HepG2 (cell line): ENCODE data around the gene SNRNP35. TPM values are rescaled to one million over a fixed set of nuclear protein-coding genes. Genes with fewer than 3 reads are reported as not detected.
"Not testable (repeated sequence)": the region's sequence is repeated elsewhere in the genome, so short reads cannot be mapped to it uniquely, and the experiment has no call there.

Source experiments
- ATAC-seq: fragments of 200-7000 bp; cut with Tn5 transposase; 3 replicates; pipeline ENCODE4 v1.9.1; 2020; ENCODE audit warnings: mild to moderate bottlenecking, moderate library complexity
- BruUV-seq: library from RNA; stranded (reverse); fragments of 400-500 nt; replicated peaks from 2 replicates; lab custom pipeline; 2021; lab: Mats Ljungman, UMichigan
- CTCF ChIA-PET: fragments of 300-600 bp; formaldehyde crosslinking; extraction: SDS; loops from one replicate; lab custom pipeline; 2021; ENCODE audit warnings: low total read pairs, inconsistent platforms, low intra/inter-chr PET ratio; lab: Yijun Ruan, JAX
- POLR2A ChIA-PET: fragments of 350-600 bp; sonication (Branson Sonifier 250); formaldehyde crosslinking; loops from one replicate; lab custom pipeline; 2020; ENCODE audit warnings: antibody characterized with exemption, inconsistent platforms; lab: Yijun Ruan, JAX
- DNase-seq: peaks from one replicate; pipeline ENCODE4 v3.0.0-alpha.2; 2015; ENCODE audit warnings: low spot score
- FAIRE-seq: peaks from 3 replicates; lab custom pipeline; 2011; peaks lifted over from hg19 to GRCh38; lab: Jason Lieb, UNC
- H2AFZ ChIP-seq: one replicate; pipeline ENCODE4 v1.6.1; 2011; ENCODE audit warnings: low read length, inconsistent platforms
- H3K27ac ChIP-seq: fragments of 300-600 bp; 3 replicates; pipeline ENCODE4 v1.8.0; 2011; ENCODE audit warnings: mixed run types, mild to moderate bottlenecking, mixed read lengths, low read length, inconsistent platforms; ENCODE audit not compliant: insufficient read depth; ENCODE audit errors: extremely low read length
- H3K27me3 ChIP-seq, 2 experiments: fragments of 200-600 bp in 1 of 2; 2 replicates in 1 of 2; 3 replicates in 1 of 2; pipeline versions ENCODE4 v1.6.0 to v1.8.0; 2011; ENCODE audit warnings: low read length in 2 of 2, mild to moderate bottlenecking in 2 of 2, moderate library complexity in 2 of 2, inconsistent platforms in 1 of 2; ENCODE audit not compliant: insufficient read depth in 2 of 2, control insufficient read depth in 1 of 2
- H3K36me3 ChIP-seq, 2 experiments: fragments of 200-600 bp in 1 of 2; replicated peaks in 1 of 2; 2 replicates in 1 of 2; 3 replicates in 1 of 2; pipeline versions ENCODE4 v1.5.1 to v1.8.0; 2011; ENCODE audit warnings: low read length in 2 of 2, inconsistent platforms in 1 of 2; ENCODE audit not compliant: insufficient read depth in 2 of 2, control insufficient read depth in 1 of 2
- H3K4me1 ChIP-seq: 2 replicates; pipeline ENCODE4 v1.5.1; 2012; ENCODE audit warnings: low read length, inconsistent platforms; ENCODE audit not compliant: insufficient read depth
- H3K4me2 ChIP-seq: 2 replicates; pipeline ENCODE4 v1.6.0; 2011; ENCODE audit warnings: low read depth, low read length, inconsistent platforms
- H3K4me3 ChIP-seq, 3 experiments: fragments of 200-600 bp in 1 of 3; sonication (generic), shearing (Covaris generic) in 1 of 3; replicated peaks in 1 of 3; 2 replicates each; pipeline ENCODE4 v1.5.1; 2011 to 2016; ENCODE audit warnings: low read length in 3 of 3, inconsistent platforms in 2 of 3, low read depth in 2 of 3, mild to moderate bottlenecking in 2 of 3, control low read depth in 1 of 3, mixed read lengths in 1 of 3; ENCODE audit not compliant: insufficient read depth in 1 of 3
- H3K79me2 ChIP-seq: one replicate; pipeline ENCODE4 v1.6.1; 2011; ENCODE audit warnings: low read length, inconsistent platforms; ENCODE audit not compliant: insufficient read depth
- H3K9ac ChIP-seq: 2 replicates; pipeline ENCODE4 v1.6.0; 2011; ENCODE audit warnings: mild to moderate bottlenecking, low read depth, low read length, inconsistent platforms; ENCODE audit not compliant: insufficient read depth
- H3K9me3 ChIP-seq: 2 replicates; pipeline ENCODE4 v1.5.1; 2012; ENCODE audit warnings: mild to moderate bottlenecking, low read length
- H4K20me1 ChIP-seq: 2 replicates; pipeline ENCODE4 v1.6.0; 2011; ENCODE audit warnings: inconsistent platforms, mild to moderate bottlenecking, low read length, moderate library complexity; ENCODE audit not compliant: insufficient read depth
- TP53 ChIP-seq: sonication (generic); formaldehyde crosslinking; conservative IDR thresholded peaks from 2 replicates; pipeline ENCODE4 v1.4.0; 2020; ENCODE audit warnings: missing genetic modification reagents
- WIZ ChIP-seq: sonication (generic); formaldehyde crosslinking; IDR thresholded peaks from 2 replicates; pipeline ENCODE4 v1.5.1; 2020; ENCODE audit warnings: mild to moderate bottlenecking, missing genetic modification reagents
- ZNF891 ChIP-seq: sonication (generic); formaldehyde crosslinking; IDR thresholded peaks from 2 replicates; pipeline ENCODE4 v1.5.0; 2020; ENCODE audit warnings: mild to moderate bottlenecking, missing genetic modification reagents
- WGBS: methylation state at CpG from one replicate; pipeline ENCODE4 v1.1.6; 2017; ENCODE audit warnings: low lambda C conversion rate; 5-methylcytosine and 5-hydroxymethylcytosine counted together
- in situ Hi-C: cut with HindIII; loops from 2 replicates; pipeline ENCODE4 v1.10.0; 2017; ENCODE audit warnings: low pct_unique_long_range_greater_than_20kb; ENCODE audit not compliant: extremely low pct_ligation_motif_present
- intact Hi-C: fragments of 100-400 bp; cut with micrococcal nuclease; formaldehyde crosslinking; loops from one replicate; pipeline ENCODE4 v1.10.0; 2022; ENCODE audit not compliant: unreplicated experiment
- polyA plus RNA-seq, 8 experiments: library from polyadenylated mRNA; depleted of rRNA in 3 of 8; stranded (reverse) in 7 of 8; unstranded in 1 of 8; fragments of >200 nt; fragmentation: Illumina TruSeq in 4 of 8; extraction: Trizol in 4 of 8; gene quantifications; 2 replicates each; pipeline versions ENCODE4 v1.2.1 to v1.2.3, GENCODE V29; 2011 to 2016; ENCODE audit warnings: low read depth in 4 of 8, missing spikeins in 1 of 8, mixed read lengths in 1 of 8; ENCODE audit not compliant: insufficient read depth in 1 of 8
- total RNA-seq, 5 experiments: library from RNA; depleted of rRNA; stranded (reverse); fragments of >200 nt; fragmentation: Illumina TruSeq; extraction: Trizol; gene quantifications; 2 replicates each; pipeline ENCODE4 v1.2.3, GENCODE V29; 2016; ENCODE audit warnings: low read depth in 1 of 5
- TF ChIP-seq, protein P1 (sequence below): sonication (generic); formaldehyde crosslinking; IDR thresholded peaks from 2 replicates; pipeline ENCODE4 v1.5.0; 2020; ENCODE audit warnings: mild to moderate bottlenecking, missing genetic modification reagents
- TF ChIP-seq, protein P2 (sequence below): sonication (generic); formaldehyde crosslinking; IDR thresholded peaks from 2 replicates; pipeline ENCODE4 v1.4.0; 2020; ENCODE audit warnings: missing genetic modification reagents, borderline replicate concordance
- TF ChIP-seq, protein P3 (sequence below): sonication (generic); formaldehyde crosslinking; IDR thresholded peaks from 2 replicates; pipeline ENCODE4 v1.8.0; 2022; ENCODE audit warnings: mild to moderate bottlenecking, missing genetic modification reagents, moderate library complexity

Gene SNRNP35
- total and polyA plus RNA-seq, 2 of the 13 experiments (the other 11 are each of a cell fraction or from before 2014, with no cell fraction given): 11.3 to 22.6 TPM

DNA sequence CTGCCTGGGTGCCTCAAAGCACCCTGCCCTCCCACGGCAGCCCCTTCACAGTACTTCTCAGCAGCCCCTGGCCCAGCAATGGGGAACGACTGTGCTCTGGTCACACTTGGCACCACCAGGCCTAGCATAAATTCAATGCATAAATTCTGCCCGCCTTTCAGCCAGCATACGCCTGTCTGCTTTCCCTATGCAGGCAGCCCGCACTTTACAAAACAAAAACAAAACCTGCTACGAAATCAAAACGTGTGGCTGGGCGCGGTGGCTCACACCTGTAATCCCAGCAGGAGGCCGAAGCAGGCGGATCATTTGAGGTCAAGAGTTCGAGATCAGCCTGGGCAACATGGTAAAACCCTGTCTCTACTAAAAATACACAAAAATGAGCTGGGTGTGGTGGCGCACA, 33.5 kb downstream of the SNRNP35 start:
- Histone ChIP-seq H4K20me1 (no peaks in the 10 kb centered on the region), H3K27me3 (no peaks in the 10 kb centered on the region)
- intact Hi-C loops: no loop called here
- no peak for DNase-seq
- BruUV-seq: no TSS peak
- CTCF ChIA-PET: no interaction called here
- in situ Hi-C loops: no loop called here
- TF ChIP-seq, protein P1, sequence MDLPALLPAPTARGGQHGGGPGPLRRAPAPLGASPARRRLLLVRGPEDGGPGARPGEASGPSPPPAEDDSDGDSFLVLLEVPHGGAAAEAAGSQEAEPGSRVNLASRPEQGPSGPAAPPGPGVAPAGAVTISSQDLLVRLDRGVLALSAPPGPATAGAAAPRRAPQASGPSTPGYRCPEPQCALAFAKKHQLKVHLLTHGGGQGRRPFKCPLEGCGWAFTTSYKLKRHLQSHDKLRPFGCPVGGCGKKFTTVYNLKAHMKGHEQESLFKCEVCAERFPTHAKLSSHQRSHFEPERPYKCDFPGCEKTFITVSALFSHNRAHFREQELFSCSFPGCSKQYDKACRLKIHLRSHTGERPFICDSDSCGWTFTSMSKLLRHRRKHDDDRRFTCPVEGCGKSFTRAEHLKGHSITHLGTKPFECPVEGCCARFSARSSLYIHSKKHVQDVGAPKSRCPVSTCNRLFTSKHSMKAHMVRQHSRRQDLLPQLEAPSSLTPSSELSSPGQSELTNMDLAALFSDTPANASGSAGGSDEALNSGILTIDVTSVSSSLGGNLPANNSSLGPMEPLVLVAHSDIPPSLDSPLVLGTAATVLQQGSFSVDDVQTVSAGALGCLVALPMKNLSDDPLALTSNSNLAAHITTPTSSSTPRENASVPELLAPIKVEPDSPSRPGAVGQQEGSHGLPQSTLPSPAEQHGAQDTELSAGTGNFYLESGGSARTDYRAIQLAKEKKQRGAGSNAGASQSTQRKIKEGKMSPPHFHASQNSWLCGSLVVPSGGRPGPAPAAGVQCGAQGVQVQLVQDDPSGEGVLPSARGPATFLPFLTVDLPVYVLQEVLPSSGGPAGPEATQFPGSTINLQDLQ: no peak
- TF ChIP-seq TP53 (CRISPR knock-in tag) (no peak), WIZ (CRISPR knock-in tag) (no peak), ZNF891 (CRISPR knock-in tag) (no peak)
- TF ChIP-seq, protein P2, sequence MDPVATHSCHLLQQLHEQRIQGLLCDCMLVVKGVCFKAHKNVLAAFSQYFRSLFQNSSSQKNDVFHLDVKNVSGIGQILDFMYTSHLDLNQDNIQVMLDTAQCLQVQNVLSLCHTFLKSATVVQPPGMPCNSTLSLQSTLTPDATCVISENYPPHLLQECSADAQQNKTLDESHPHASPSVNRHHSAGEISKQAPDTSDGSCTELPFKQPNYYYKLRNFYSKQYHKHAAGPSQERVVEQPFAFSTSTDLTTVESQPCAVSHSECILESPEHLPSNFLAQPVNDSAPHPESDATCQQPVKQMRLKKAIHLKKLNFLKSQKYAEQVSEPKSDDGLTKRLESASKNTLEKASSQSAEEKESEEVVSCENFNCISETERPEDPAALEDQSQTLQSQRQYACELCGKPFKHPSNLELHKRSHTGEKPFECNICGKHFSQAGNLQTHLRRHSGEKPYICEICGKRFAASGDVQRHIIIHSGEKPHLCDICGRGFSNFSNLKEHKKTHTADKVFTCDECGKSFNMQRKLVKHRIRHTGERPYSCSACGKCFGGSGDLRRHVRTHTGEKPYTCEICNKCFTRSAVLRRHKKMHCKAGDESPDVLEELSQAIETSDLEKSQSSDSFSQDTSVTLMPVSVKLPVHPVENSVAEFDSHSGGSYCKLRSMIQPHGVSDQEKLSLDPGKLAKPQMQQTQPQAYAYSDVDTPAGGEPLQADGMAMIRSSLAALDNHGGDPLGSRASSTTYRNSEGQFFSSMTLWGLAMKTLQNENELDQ (CRISPR knock-in tag): no peak
- TF ChIP-seq, protein P3, sequence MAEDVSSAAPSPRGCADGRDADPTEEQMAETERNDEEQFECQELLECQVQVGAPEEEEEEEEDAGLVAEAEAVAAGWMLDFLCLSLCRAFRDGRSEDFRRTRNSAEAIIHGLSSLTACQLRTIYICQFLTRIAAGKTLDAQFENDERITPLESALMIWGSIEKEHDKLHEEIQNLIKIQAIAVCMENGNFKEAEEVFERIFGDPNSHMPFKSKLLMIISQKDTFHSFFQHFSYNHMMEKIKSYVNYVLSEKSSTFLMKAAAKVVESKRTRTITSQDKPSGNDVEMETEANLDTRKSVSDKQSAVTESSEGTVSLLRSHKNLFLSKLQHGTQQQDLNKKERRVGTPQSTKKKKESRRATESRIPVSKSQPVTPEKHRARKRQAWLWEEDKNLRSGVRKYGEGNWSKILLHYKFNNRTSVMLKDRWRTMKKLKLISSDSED (CRISPR knock-in tag): no peak
- TF ChIP-seq, all 625 proteins: peak for 0
- no peak overlapping the region for H3K27ac ChIP-seq
- H3K79me2 ChIP-seq: no peaks in the 10 kb centered on the region
- POLR2A ChIA-PET: no interaction called here
- H3K9ac ChIP-seq: no peak overlapping the region
- WGBS: 93% methylated on average over 12 of the region's 13 CpGs
- 0 out of 5 replicates have a peak, but pooled peaks cover 0 to 3% of the 10 kb centered on the region in 2 experiments for H3K36me3 ChIP-seq
- H3K4me3 ChIP-seq: no peak overlapping the region
- no peak overlapping the region for H3K4me2 ChIP-seq
- H2AFZ ChIP-seq: no peak overlapping the region
- peaks cover 11% of the 10 kb centered on the region for H3K4me1 ChIP-seq
- ATAC-seq (no peak), FAIRE-seq (no peak)
- H3K9me3 ChIP-seq: no peaks in the 10 kb centered on the region

DNA sequence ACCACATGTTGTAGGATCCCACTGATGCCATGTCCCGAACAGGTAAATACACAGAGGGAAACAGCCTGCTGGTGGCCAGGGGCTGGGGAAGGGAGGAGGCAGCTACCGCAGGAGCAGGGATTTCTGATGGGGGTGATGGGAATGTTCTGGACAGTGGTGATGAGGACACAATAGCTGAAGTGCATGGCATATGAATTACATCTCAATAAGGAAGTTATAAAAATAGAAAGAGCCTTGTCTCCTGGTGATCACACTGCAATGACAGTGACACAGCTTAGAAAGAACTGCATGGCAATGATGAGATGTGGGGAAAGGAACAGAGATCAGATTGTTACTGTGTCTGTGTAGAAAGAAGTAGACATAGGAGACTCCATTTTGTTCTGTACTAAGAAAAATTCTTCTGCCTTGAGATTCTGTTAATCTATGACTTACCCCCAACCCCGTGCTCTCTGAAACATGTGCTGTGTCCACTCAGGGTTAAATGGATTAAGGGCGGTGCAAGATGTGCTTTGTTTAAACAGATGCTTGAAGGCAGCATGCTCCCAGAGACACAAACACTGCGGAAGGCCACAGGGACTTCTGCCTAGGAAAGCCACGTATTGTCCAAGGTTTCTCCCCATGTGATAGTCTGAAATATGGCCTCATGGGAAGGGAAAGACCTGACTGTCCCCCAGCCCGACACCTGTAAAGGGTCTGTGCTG, 34.5 kb downstream of the SNRNP35 start:
- H4K20me1 ChIP-seq, H3K9me3 ChIP-seq, BruUV-seq, POLR2A ChIA-PET, DNase-seq, H3K9ac ChIP-seq, FAIRE-seq, H3K79me2 ChIP-seq, H3K36me3 ChIP-seq, H3K27ac ChIP-seq, ATAC-seq, H3K4me2 ChIP-seq, H3K27me3 ChIP-seq, H2AFZ ChIP-seq, intact Hi-C loops, CTCF ChIA-PET, in situ Hi-C loops, H3K4me3 ChIP-seq: not testable (repeated sequence)
- WGBS: 87% methylated on average over 7 of the region's 7 CpGs
- peaks cover 11% of the 10 kb centered on the region for H3K4me1 ChIP-seq
